GM19193 (cell line): ENCODE results near the gene HPS1.

Experiments
- POLR2A ChIP-seq: IDR thresholded peaks from 4 replicates; pipeline ENCODE4 v1.6.1; 2011; ENCODE audit not compliant: insufficient read depth, insufficient read length; ENCODE audit errors: extremely low read depth

HPS1 gene

DNA sequence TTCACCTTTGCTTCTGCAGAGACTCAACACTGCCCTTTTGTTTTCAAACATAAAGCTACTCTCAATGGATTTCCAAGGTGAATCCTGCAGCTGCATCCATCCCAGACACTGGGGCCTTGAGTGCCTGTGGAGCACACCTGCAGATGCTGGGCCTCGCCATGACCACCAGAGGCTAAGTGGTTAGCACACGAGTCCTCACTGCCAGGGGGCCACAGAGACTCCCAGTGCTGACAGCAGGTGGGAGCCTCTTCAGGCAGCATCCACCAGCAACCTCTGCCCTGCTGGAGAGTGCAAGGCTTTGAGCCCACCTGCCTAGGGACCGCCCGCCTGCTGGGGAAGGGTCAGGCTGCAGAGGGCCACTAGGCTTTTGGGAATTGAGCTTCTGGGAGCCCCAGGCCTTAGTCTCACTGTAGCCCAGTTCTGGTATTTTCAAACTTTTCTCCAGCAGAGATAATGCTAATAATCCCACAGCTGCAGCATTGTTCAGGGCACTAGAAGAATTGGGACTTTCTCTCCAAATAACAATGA is 9.4 kb upstream of the HPS1 start:
- no peak for TF ChIP-seq POLR2A

DNA sequence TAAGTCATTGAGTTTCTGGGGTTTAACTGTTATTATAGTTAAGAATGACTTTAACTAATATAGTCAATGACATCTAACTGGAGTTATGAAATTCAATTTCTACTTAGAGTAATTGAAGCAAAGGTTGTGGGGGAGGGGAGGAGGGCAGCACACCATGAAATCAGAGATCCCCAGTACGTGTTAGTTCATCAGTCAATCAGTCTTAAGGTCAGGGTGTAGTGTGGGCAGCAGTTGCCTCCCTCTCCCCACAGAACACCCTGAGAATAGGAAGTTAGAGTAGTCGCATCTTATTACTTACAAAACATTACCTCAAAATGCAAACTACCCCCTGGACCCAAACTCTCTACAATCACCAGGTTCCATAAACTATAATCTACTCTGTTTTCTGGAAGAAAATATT is 7.0 kb upstream of the HPS1 start:
- TF ChIP-seq POLR2A = no peak

- TF ChIP-seq POLR2A = no peak
Observed at GRCh38 chr10:98450618-98451017, 3.9 kb upstream of the HPS1 start.

DNA sequence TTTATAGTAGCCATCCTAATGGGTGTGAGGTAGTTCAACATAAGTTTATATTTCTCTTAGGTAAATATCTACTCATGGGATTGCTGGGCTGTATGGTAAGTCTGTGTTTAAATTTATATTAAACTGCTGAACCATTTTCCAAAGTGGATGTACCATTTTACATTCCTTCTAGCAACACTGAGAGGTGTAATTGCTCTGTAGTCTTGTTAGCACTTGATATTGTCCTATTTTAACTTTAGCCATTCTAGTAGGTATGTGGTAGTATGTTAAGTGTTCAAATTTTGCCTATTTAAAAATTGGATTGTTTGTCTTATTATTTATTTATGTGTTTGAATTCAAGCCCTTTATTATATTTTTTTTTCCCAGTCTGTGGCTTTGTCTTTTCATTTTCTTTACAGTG is 2.6 kb upstream of the HPS1 start:
- TF ChIP-seq POLR2A = no peak

DNA sequence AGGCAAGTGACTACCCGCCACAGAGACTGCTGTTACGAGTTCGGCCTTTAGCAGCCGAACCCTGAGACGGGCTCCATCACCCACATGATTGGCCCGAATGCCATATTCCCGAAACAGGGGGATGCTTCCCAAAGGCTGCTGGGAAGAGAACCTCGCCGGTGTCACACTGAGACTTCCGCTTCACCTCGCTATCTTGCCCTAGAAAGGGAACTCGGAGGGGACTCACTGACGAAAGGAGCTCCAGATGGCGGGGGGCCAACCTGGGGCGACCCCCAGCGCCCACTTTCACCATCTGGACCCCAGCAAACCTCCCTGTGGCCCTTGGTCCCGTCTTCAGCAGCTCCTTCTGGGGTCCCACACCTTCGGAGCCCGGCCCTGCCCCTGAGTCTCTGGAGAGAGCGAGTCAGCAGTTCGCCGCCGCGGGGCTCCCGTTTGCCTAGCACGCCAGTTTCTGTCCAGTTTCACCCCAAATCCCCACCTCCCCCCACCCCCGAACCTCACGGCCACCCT is 529 bp downstream of the HPS1 start:
- TF ChIP-seq POLR2A = no peak

DNA sequence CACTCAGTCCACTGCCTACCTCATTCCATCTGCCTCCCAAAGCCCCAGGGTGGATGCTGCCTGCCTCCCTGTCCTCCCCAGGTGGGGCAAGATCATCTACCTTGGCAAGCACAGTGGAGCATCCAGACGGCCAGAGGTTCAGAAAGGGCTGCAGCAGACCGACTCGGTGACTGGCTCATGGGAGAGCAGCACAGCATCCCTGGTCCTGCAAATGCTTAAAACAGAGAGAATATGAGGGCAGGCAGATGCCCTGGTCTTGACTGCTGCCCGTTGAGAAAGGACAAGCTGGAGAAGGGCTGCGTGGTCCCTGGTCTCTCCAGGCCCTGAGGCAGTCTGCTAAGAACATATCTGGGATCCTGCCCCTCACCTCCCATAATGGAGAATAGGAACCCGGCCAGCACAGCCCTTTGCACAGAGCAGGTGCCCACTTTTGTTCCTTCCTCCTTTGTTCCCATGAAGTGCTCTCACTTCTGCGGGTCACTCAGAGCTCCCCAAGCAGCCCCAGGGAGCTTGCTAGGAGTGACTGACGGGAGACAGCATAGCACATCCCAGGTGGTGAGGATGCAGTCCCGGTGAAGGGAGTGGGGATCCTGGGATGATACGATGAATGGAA is 1.4 kb downstream of the HPS1 start:
- TF ChIP-seq POLR2A = no peak

DNA sequence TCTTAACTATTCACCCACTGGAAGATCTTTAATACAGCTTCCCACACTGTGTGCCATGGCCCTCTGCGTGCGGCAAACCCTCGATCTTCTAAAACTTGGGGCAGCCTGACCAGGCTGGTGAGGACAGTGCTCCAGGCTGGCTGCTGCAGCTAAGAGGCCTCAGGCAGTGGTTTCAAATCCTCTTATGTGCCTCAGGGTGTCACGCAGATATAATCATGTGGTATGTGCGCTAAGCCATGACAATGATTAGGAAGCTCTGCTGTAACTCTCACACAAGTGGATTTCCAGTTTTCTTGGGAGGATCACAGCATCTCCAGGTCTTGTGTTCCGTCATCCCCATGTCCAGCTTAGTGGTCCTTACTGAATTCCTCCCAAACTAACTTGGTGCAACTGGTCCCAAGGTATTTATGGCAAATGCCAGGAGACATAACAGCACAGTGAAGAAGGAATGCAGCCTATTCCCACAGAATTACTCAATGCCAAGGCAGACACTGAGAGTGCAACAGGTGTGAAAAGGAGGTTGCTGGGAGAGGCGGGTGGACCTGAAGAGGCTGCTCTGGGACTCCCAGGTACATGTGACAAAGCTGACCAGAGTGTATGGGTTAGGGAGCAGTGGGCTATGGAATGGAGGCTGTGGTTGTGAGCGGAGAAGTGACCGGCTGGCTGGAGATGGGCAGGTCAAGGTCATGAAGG is 2.3 kb downstream of the HPS1 start:
- TF ChIP-seq POLR2A = no peak

GRCh38 chr10:98438715-98439114 is 8.0 kb downstream of the HPS1 start:
- no peak for TF ChIP-seq POLR2A

GRCh38 chr10:98436704-98437103 is 10.0 kb downstream of the HPS1 start:
- no peak for TF ChIP-seq POLR2A

DNA sequence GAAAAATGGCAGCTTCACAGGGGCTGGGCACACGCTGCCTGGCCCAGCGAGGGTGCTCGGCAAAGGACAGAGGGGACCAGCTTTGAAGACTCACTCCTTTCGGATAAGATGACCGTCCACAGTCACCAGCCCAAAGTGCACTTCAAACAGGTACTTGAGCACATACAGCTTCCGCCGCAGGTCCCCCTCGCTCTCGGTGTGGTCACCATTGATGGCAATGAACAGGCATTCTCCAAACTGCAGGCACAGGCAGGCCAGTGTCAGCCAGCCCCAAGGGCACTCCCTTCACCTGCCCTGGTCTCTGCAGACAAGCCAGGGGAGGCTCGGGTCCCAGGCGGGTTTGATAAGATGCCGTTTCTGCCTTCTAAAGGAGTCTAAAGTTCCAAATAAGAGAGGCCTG is 11.6 kb downstream of the HPS1 start:
- no peak for TF ChIP-seq POLR2A

DNA sequence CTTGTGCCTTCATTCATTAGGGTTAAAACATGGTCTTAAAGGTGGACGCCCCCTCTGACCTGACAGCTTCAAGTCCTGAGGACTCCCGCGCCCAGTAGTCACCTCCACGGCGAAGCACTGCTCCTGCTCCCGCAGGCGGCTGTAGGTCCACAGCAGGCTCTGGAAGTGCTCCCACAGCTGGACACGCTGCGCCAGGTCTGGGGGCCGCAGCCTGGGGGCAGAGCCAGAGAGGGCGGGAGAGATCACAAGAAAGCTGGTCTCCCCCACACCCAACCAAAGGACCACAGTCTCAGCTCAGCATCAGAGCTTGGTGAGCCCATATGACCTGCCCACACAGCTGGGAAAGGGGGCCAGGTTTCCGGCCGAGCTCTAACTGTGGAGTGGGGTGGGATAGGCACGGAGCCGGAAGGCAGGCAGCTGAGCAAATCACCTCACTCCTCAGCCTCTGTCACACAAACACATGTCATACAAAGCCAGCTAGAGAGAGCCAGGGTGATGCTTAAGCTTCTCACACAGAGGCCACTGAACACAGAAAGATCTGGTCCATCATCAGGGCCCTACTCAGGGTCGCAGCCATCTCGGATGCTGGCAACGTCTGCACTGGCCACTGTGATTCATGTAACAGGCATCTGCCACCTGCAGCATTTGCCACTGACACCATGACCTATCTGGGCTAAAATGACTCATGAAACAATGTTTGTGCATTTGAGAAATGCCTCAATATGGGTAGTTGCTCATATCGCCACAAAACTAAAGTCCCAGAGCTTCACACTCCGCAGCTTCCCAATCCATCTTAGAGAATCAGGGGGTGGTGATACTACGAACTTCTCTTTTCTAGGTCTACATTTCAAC is 12.6 kb downstream of the HPS1 start:
- TF ChIP-seq POLR2A = no peak

DNA sequence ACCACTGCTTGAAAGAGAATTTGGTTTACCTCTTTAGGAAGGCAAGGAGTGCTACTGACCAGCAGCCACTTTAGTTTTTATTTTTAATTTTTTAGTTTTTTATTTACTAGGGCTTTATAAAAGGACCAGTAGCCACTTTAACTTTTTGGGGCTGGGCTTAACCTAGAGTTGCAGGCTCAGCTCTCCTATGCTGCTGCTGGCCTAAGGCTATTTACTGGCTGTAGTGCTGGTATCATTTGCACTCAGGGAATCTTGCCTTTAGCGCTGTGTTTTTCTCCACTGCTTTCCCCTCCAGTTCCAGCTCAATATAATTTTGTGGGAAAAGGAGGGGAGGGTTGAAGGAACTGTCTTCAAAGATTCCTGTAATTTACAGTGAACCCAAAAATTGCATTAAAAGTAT is 13.4 kb downstream of the HPS1 start:
- TF ChIP-seq POLR2A = no peak

GRCh38 chr10:98432330-98432729 is 14.4 kb downstream of the HPS1 start:
- TF ChIP-seq POLR2A = no peak

DNA sequence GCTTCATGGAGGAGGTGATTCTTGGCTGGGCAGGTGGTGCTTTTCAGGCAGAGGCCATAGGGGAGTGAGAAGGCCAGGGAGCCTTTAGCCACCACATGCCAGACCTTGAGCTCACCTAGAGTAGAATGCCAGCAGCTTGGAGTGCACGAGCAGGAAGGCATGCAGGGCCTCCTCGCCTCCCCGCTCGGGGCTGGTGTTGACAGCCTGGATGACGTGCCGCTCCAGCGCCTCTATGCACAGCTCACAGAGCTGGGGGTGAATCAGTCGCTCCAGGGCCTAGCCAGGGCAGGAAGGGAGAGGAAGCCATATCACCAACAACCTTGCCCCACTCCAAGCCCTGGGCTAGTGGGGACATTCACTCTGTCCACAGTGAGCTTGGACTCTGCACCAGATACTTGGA is 15.7 kb downstream of the HPS1 start:
- no peak for TF ChIP-seq POLR2A

DNA sequence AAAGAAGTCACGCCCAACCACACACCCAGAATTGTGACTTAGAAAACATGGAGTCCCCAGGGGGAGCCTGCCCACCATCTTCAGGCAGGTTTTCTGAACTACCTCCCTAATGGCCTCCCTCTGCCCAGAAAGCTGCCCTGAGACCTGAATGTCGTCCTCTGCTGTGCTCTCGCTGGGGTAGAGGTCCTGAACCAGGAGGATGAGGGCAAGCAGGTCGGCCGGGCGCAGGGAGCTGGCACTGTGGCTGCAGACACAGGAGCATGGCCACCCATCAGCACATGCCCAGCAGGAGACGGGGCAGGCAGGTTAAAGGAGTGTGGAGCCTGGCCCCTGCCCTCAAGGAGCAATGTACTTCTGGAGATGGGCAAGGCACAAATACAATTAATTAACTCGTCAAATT is 16.3 kb downstream of the HPS1 start:
- TF ChIP-seq POLR2A = no peak
